Osteoblast (primary cell): Measurements from ENCODE around the gene FMN1. TPM values are rescaled to one million over a fixed set of nuclear protein-coding genes. Genes with fewer than 3 reads are reported as not detected.
A peak's percentile ranks its signal among the peaks of the same experiment; 100 is the strongest.
"Not testable (repeated sequence)": the region's sequence is repeated elsewhere in the genome, so short reads cannot be mapped to it uniquely, and the experiment has no call there.

Experiments used
- DNase-seq: peaks from one replicate; pipeline ENCODE4 v3.0.0; 2011; ENCODE audit warnings: low spot score, mixed read lengths; ENCODE audit not compliant: insufficient read length; ENCODE audit errors: missing footprints
- H2AFZ ChIP-seq: 2 replicates; pipeline ENCODE4 v1.6.0; 2011; ENCODE audit warnings: mild to moderate bottlenecking, low read length
- H3K27ac ChIP-seq: 2 replicates; pipeline ENCODE4 v1.5.1; 2011; ENCODE audit warnings: mild to moderate bottlenecking, low read depth, low read length, moderate library complexity
- H3K27me3 ChIP-seq: 2 replicates; pipeline ENCODE4 v1.6.0; 2012; ENCODE audit warnings: mild to moderate bottlenecking, control low read depth, inconsistent platforms, low read length, moderate library complexity; ENCODE audit not compliant: insufficient read depth
- H3K36me3 ChIP-seq: 2 replicates; pipeline ENCODE4 v1.5.1; 2011; ENCODE audit warnings: mild to moderate bottlenecking, low read length, control low read depth, moderate library complexity; ENCODE audit not compliant: insufficient read depth
- H3K4me1 ChIP-seq: 2 replicates; pipeline ENCODE4 v1.5.1; 2011; ENCODE audit warnings: mild to moderate bottlenecking, low read length, control low read depth, moderate library complexity; ENCODE audit not compliant: insufficient read depth
- H3K4me2 ChIP-seq: 2 replicates; pipeline ENCODE4 v1.6.0; 2011; ENCODE audit warnings: mild to moderate bottlenecking, low read length; ENCODE audit not compliant: insufficient read depth
- H3K4me3 ChIP-seq: fragments of 200-600 bp; sonication (generic); 3 replicates; pipeline ENCODE4 v1.5.1; 2012; ENCODE audit warnings: mild to moderate bottlenecking, low read length, inconsistent platforms; ENCODE audit not compliant: insufficient read depth
- H3K79me2 ChIP-seq: 2 replicates; pipeline ENCODE4 v1.6.0; 2012; ENCODE audit warnings: mild to moderate bottlenecking, low read length, control low read depth, inconsistent platforms; ENCODE audit not compliant: insufficient read depth
- H3K9me3 ChIP-seq: 2 replicates; pipeline ENCODE4 v1.5.1; 2011; ENCODE audit warnings: low read depth, low read length, control low read depth
- H4K20me1 ChIP-seq: 2 replicates; pipeline ENCODE4 v1.6.0; 2012; ENCODE audit warnings: mild to moderate bottlenecking, low read length, control low read depth; ENCODE audit not compliant: insufficient read depth
- total RNA-seq: library from RNA; depleted of rRNA; stranded (reverse); fragments of >200 nt; gene quantifications from 2 replicates; pipeline ENCODE4 v1.2.3, GENCODE V29; 2012
- TF ChIP-seq, protein P1 (sequence below): IDR thresholded peaks from 2 replicates; pipeline ENCODE4 v1.5.1; 2011; ENCODE audit warnings: mild to moderate bottlenecking, low read depth, low read length, moderate library complexity; ENCODE audit errors: extremely low read depth

The FMN1 gene
- total RNA-seq, 1 donor: 9.0 TPM

DNA sequence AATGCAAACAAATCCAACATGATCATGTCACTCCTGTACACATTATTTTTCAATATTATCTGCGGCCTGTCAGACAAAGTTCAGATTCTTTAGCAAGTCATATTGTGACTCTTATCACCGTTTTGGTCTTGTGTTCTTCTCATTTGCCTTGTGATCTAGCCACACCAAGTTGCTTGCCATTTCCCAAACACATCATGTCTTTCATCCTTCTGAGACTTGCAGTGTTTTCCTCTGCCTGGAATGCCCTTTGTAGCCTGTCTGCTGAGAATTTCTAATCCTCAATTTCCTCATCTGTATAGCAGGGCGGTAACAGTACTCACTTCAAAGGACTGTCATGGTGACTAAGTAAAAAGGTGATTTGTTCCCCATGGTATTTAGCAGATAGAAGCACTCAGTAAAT, 341.7 kb downstream of the FMN1 start:
- Histone ChIP-seq H3K36me3 (no peaks in the 10 kb centered on the region), H3K27me3 (no peaks in the 10 kb centered on the region), H3K4me1 (peaks cover 46% of the 10 kb centered on the region), H2AFZ (no peak overlapping the region), H3K9me3 (no peaks in the 10 kb centered on the region), H3K79me2 (peaks cover 2% of the 10 kb centered on the region), H4K20me1 (no peaks in the 10 kb centered on the region), H3K27ac (peak overlapping the region; percentile 100), H3K4me3 (no peak overlapping the region), H3K4me2 (no peak overlapping the region)
- DNase-seq: no peak
- TF ChIP-seq, protein P1, sequence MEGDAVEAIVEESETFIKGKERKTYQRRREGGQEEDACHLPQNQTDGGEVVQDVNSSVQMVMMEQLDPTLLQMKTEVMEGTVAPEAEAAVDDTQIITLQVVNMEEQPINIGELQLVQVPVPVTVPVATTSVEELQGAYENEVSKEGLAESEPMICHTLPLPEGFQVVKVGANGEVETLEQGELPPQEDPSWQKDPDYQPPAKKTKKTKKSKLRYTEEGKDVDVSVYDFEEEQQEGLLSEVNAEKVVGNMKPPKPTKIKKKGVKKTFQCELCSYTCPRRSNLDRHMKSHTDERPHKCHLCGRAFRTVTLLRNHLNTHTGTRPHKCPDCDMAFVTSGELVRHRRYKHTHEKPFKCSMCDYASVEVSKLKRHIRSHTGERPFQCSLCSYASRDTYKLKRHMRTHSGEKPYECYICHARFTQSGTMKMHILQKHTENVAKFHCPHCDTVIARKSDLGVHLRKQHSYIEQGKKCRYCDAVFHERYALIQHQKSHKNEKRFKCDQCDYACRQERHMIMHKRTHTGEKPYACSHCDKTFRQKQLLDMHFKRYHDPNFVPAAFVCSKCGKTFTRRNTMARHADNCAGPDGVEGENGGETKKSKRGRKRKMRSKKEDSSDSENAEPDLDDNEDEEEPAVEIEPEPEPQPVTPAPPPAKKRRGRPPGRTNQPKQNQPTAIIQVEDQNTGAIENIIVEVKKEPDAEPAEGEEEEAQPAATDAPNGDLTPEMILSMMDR: no peak

- Histone ChIP-seq H3K4me2 (no peak overlapping the region), H3K27ac (peak overlapping the region; percentile 100), H3K79me2 (peaks cover 2% of the 10 kb centered on the region), H3K9me3 (no peaks in the 10 kb centered on the region), H3K4me1 (peaks cover 43% of the 10 kb centered on the region), H4K20me1 (no peaks in the 10 kb centered on the region), H2AFZ (no peak overlapping the region), H3K36me3 (peaks cover under 1% of the 10 kb centered on the region), H3K4me3 (no peak overlapping the region), H3K27me3 (no peaks in the 10 kb centered on the region)
- no peak for DNase-seq
- TF ChIP-seq, protein P1: no peak
These were observed 342.5 kb downstream of the FMN1 start for GRCh38 chr15:32852017-32852416.

GRCh38 chr15:32851572-32851971, 342.9 kb downstream of the FMN1 start:
- Histone ChIP-seq H2AFZ (no peak overlapping the region), H3K4me2 (no peak overlapping the region), H3K27ac (peak overlapping the region; percentile 100), H4K20me1 (no peaks in the 10 kb centered on the region), H3K4me1 (peaks cover 39% of the 10 kb centered on the region), H3K36me3 (peaks cover 5% of the 10 kb centered on the region), H3K4me3 (no peak overlapping the region), H3K27me3 (no peaks in the 10 kb centered on the region), H3K9me3 (no peaks in the 10 kb centered on the region), H3K79me2 (peaks cover 2% of the 10 kb centered on the region)
- DNase-seq: no peak
- TF ChIP-seq, protein P1: no peak

- H3K27ac ChIP-seq: peak overlapping the region; percentile 100
These were observed 344.5 kb downstream of the FMN1 start for GRCh38 chr15:32849769-32850668.

DNA sequence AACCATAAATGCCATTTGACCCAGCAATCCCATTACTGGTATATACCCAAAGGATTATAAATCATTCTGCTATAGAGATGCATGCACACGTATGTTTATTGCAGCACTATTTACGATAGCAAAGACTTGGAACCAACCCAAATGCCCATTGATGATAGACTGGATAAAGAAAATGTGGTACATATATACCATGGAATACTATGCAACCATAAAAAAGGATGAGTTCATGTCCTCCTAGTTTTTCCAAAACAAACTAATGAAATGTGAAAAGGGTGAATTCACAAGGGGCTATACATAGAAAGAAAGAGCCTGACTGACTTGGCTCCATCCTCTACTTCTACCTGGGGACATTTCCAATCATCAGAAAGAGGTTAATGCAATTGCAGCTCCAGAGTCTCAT, 347.8 kb downstream of the FMN1 start:
- DNase-seq, H3K9me3 ChIP-seq, H4K20me1 ChIP-seq, H3K27me3 ChIP-seq, H2AFZ ChIP-seq, H3K36me3 ChIP-seq, H3K4me2 ChIP-seq, H3K4me3 ChIP-seq: not testable (repeated sequence)
- H3K27ac ChIP-seq: peak overlapping the region; percentile 23
- H3K4me1 ChIP-seq: peaks cover 36% of the 10 kb centered on the region
- peaks cover 11% of the 10 kb centered on the region for H3K79me2 ChIP-seq

More at GRCh38 chr15:32849769-32850668, 344.5 kb downstream of the FMN1 start:
- Histone ChIP-seq H3K4me3 (no peak overlapping the region), H4K20me1 (no peaks in the 10 kb centered on the region), H3K4me2 (no peak overlapping the region), H3K36me3 (peaks cover 7% of the 10 kb centered on the region), H3K9me3 (no peaks in the 10 kb centered on the region), H2AFZ (no peak overlapping the region), H3K27me3 (no peaks in the 10 kb centered on the region), H3K4me1 (peaks cover 25% of the 10 kb centered on the region), H3K79me2 (peaks cover 2% of the 10 kb centered on the region)
- peak; percentile 82 for DNase-seq
- TF ChIP-seq, protein P1: no peak
